ENCODE measurements around the gene MERTK.

Gene MERTK

DNA sequence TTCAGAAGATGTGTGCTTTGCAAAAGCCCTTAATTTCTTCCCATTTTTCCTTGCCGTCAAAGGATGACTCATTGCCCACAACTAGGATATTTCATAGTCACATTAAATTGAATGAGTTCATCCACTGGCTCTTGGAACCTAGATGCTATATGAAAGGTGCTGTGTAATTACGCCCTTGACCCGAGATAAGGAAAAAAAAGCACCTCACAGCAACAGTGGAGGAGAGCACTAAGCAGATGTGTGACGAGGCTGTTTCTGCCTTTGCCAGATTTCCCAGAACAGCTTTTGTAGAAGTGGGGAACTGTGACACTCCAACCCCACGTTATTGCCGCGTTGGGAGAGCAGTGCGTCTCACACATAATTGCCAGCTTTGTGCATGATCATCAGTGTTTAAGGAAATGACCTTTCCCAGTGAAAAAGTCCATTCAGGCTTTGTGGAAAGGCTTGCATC, 123.4 kb downstream of the MERTK start:
- Histone ChIP-seq H3K4me3 (no peak overlapping the region), H3K4me2 (no peak overlapping the region), H3K9ac (no peak overlapping the region), H3K36me3 (no peaks in the 10 kb centered on the region), H3K9me3 (no peaks in the 10 kb centered on the region), H3K27ac (no peak overlapping the region), H3K4me1 (no peaks in the 10 kb centered on the region), H4K20me1 (no peaks in the 10 kb centered on the region), H3K27me3 (no peaks in the 10 kb centered on the region)
- no peak for TF ChIP-seq Cebpa-rat (IDR thresholded peaks at IDR 0.05)

DNA sequence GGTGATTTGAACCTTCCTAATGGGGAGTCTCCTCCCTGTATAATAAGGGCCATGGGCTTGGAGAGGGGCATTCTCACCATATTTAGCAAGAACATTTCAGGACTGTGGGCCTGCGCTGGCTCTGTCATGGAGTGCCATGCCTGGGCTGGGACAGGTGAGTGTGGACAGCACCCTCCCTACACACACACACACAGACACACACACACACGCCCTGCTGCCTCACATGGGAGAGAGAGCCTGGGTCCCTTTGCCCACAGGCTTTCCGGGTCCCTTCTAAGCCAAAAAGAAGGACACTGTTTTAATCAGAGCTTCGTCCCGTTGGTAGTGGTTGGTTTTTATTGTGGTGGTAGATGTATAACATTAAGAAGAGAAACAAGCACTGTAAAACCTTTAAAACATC, 125.3 kb downstream of the MERTK start:
- H3K36me3 ChIP-seq, result no peaks in the 10 kb centered on the region
- no peak overlapping the region for H3K9ac ChIP-seq
- H3K9me3 ChIP-seq, result no peaks in the 10 kb centered on the region
- no peaks in the 10 kb centered on the region for H4K20me1 ChIP-seq
- H3K27ac ChIP-seq, result no peak overlapping the region
- no peaks in the 10 kb centered on the region for H3K4me1 ChIP-seq
- no peak for TF ChIP-seq Cebpa-rat (IDR thresholded peaks at IDR 0.05)
- H3K27me3 ChIP-seq, result no peaks in the 10 kb centered on the region
- no peak overlapping the region for H3K4me2 ChIP-seq
- no peak overlapping the region for H3K4me3 ChIP-seq

DNA sequence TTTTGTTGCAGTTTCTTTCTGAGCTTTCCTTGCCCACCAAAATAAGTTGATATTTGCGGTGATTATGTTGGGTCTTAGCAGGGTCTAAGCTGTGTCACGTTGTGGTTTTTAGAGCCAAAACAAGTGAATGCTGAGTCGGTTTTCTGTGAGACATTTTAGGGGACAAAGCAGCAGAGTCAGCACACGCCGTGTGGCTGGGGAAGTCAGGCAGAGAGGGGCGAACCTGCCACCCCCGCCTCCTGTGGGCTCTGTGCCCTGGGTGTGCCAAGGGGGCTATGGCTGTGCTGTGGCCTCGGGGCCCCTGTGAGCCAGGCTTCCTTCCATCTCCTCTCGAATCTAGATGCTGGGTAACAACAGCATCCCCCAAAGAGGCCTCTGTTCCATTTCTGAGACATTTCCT, 125.8 kb downstream of the MERTK start:
- Histone ChIP-seq H3K9me3 (no peaks in the 10 kb centered on the region), H3K9ac (no peak overlapping the region), H3K27me3 (no peaks in the 10 kb centered on the region), H4K20me1 (no peaks in the 10 kb centered on the region), H3K27ac (no peak overlapping the region), H3K36me3 (no peaks in the 10 kb centered on the region), H3K4me1 (no peaks in the 10 kb centered on the region), H3K4me3 (no peak overlapping the region), H3K4me2 (no peak overlapping the region)
- no peak for TF ChIP-seq Cebpa-rat (IDR thresholded peaks at IDR 0.05)

DNA sequence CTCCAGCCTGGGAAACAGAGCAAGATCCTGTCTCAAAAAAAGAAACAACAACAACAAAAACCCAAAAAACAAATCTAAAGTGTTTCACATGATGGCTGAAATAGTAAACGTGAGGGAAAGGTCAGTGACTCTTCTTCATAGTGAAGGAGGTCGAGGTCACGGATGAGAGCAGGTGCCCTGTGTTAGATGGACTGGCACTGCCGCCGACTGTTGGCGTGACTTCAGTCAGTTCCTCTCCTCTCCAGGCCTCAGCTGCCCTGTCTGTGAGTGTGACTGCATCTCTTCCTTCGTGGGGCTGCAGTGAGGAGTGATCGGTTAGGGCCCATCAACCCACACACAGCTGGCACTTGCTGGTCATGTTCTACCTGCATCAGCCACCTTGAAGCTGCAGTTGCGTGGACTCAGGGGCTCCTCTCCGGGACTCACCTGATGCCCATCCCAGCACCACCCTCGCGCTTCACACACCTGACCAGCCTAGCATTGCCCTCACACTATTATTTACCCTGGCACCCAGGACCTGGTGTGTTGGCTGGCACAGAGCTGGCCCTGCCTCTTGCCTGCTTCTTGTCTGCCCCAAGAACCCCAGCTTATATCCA, 126.6 kb downstream of the MERTK start:
- Histone ChIP-seq H3K9ac (no peak overlapping the region), H3K9me3 (no peaks in the 10 kb centered on the region), H3K4me2 (no peak overlapping the region), H3K27ac (no peak overlapping the region), H3K27me3 (no peaks in the 10 kb centered on the region), H3K4me3 (no peak overlapping the region), H3K36me3 (no peaks in the 10 kb centered on the region), H4K20me1 (no peaks in the 10 kb centered on the region), H3K4me1 (no peaks in the 10 kb centered on the region)
- TF ChIP-seq Cebpa-rat (IDR thresholded peaks at IDR 0.05), result no peak

DNA sequence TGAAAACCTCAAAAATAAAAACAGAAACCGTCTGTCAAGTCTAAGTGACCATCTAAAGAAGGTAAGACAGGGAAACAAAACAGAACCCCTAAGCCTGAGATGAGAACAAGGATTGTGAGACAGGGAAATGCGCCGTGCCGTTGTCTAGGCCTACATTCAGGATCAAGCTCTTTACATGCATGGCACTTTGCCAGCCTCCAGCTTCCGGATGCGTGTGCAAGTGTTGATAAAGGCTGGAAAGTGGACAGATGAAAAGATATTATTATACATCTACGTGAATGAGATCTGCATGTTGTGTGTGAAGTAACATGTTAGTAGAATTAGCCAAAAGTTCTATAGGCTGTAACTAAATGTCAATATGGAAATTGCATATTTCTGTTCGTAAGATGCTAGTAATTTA, 128.1 kb downstream of the MERTK start:
- Histone ChIP-seq H3K4me1 (no peaks in the 10 kb centered on the region), H3K27me3 (no peaks in the 10 kb centered on the region), H3K9ac (no peak overlapping the region), H3K27ac (no peak overlapping the region), H3K4me2 (no peak overlapping the region), H3K9me3 (no peaks in the 10 kb centered on the region), H3K36me3 (no peaks in the 10 kb centered on the region), H4K20me1 (no peaks in the 10 kb centered on the region), H3K4me3 (no peak overlapping the region)
- no peak for TF ChIP-seq Cebpa-rat (IDR thresholded peaks at IDR 0.05)

DNA sequence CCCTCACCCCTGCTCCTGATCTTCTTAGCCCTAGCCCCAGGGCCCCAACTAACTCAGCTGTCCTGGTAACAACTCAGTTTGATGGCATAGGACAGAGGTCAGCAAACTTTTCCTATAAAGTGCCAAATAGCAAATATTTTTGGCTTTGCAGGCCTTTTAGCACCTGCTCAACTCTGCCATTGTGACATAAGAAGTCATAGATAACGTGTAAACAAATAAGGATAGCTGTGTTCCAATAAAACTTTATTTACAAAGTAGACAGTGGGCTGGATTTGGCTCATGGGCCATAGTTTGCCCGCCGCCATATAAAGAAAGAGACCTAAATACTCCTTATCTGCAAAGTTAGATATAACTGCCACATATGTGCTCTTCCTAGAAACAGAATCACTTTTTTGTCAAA, 129.4 kb downstream of the MERTK start:
- H3K27ac ChIP-seq, result no peak overlapping the region
- TF ChIP-seq Cebpa-rat (IDR thresholded peaks at IDR 0.05), result no peak
- H3K4me1 ChIP-seq, result no peaks in the 10 kb centered on the region
- no peak overlapping the region for H3K9ac ChIP-seq
- no peaks in the 10 kb centered on the region for H4K20me1 ChIP-seq
- no peak overlapping the region for H3K4me3 ChIP-seq
- H3K4me2 ChIP-seq, result no peak overlapping the region
- no peaks in the 10 kb centered on the region for H3K27me3 ChIP-seq
- no peaks in the 10 kb centered on the region for H3K9me3 ChIP-seq
- H3K36me3 ChIP-seq, result no peaks in the 10 kb centered on the region

DNA sequence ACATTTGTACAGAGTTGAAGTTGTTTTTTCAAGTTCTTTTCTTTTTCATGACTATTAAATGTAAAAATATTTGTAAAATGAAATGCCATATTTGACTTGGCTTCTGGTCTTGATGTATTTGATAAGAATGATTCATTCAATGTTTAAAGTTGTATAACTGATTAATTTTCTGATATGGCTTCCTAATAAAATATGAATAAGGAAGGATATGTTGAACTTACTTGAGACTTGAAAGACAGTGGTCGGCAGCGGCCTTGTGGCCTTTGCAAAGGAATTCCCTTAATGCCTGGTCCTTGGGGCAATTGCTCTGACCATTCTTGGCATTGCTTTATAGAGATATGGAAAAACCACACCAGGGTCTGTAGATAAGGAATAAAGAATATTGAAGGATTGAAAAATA, 130.8 kb downstream of the MERTK start:
- Histone ChIP-seq H3K4me2 (no peak overlapping the region), H3K4me3 (no peak overlapping the region), H3K9ac (no peak overlapping the region), H3K9me3 (no peaks in the 10 kb centered on the region), H3K4me1 (no peaks in the 10 kb centered on the region), H4K20me1 (no peaks in the 10 kb centered on the region), H3K27ac (no peak overlapping the region), H3K27me3 (no peaks in the 10 kb centered on the region), H3K36me3 (no peaks in the 10 kb centered on the region)
- no peak for TF ChIP-seq Cebpa-rat (IDR thresholded peaks at IDR 0.05)

DNA sequence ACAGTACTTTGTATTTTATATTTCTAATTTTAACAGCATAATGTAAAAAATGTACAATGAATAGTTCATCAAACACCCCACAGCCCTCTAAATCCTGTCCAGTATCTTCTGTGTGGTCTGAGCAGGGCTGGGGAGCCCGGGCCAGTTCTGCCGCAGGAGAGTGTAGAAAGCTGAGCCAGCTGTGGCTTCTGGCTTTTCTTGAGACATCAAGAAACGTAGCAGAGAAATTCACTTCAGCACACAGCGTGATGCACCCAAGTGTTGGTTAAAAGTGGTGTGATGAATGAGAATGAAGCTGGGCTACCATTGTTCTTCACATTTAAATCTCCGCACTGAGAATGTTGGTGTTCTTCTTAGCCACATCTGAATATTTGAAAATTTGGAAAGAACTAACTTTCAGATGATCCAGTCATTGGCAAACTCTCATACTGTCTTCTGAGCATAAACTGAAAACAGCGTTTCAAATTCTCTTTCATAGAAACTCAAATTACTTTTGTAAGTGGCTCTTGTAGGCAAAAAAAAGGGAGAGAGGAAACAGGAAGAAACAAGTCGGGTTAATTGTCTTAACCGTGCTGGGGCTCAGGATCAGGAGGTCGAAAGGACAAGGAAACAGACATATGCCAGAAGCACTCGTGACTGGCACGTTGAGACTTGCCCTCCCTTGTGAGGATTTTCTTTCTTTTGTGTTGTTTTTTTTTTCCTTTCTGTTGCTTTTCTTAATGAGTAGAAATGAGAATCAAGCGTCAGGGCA, 133.2 kb downstream of the MERTK start:
- H3K9ac ChIP-seq, result no peak overlapping the region
- H3K4me1 ChIP-seq, result no peaks in the 10 kb centered on the region
- peaks cover 20% of the 10 kb centered on the region for H3K9me3 ChIP-seq
- no peak for TF ChIP-seq Cebpa-rat (IDR thresholded peaks at IDR 0.05)
- H3K36me3 ChIP-seq, result no peaks in the 10 kb centered on the region
- H3K27me3 ChIP-seq, result no peaks in the 10 kb centered on the region
- no peak overlapping the region for H3K4me3 ChIP-seq
- H3K4me2 ChIP-seq, result no peak overlapping the region
- H3K27ac ChIP-seq, result no peak overlapping the region
- no peaks in the 10 kb centered on the region for H4K20me1 ChIP-seq

DNA sequence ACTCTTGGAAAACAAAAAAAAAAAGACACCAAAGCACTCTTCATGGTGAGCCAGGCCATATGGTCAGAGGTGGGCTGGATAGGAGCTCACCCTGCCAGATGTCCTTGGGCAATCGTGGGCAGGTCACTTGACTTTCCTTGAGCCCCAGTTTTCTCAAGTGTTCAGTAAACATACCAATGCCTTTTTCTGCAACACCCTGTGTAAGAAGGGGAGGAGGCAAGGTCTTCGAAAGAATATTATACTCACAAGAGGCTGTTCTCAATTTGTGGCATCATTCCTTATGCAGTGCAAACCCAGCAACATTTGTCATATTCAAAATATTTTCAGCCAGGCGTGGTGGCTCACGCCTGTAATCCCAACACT, 133.8 kb downstream of the MERTK start:
- no peak for TF ChIP-seq Cebpa-rat (IDR thresholded peaks at IDR 0.05)
- H3K4me3 ChIP-seq, result no peak overlapping the region
- no peak overlapping the region for H3K4me2 ChIP-seq
- no peaks in the 10 kb centered on the region for H3K4me1 ChIP-seq
- H4K20me1 ChIP-seq, result no peaks in the 10 kb centered on the region
- H3K36me3 ChIP-seq, result no peaks in the 10 kb centered on the region
- no peak overlapping the region for H3K9ac ChIP-seq
- H3K27ac ChIP-seq, result no peak overlapping the region
- peaks cover 24% of the 10 kb centered on the region for H3K9me3 ChIP-seq
- no peaks in the 10 kb centered on the region for H3K27me3 ChIP-seq

DNA sequence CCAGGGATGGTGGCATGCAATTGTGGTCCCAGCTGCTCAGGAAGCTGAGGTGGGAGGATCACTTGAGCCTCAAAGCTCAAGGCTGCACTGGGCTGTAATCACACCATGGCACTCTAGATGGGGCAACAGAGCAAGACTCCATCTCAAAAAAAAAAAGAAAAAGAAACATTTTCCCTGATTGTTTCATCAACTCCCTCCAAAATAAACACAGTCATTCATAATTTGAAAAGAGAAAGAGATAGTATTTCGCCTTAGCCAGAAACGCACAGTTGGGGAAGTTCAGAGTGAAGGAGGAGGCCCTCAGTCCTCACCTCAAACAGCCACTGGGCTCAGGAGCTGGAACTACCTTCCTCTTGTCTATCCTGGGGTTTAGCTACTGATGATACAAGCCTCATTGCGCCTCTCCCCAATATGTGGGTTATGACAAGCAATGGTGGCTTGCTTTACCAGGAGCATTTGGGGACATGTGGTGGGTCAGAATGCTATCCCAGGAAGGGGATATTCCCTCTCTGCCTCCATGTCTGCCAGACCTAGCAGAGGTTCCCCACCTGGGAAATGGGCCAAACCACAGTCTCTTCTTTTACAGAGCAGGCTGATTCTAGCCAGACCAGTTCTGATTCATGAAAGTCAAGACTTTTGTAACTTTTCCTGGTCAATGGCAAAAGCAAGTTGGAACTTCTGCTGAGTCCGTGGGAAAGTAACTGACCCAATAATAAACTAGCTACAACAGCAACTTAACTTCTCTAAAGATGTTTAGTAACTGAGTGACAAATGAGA, 134.5 kb downstream of the MERTK start:
- no peak overlapping the region for H3K27ac ChIP-seq
- no peak overlapping the region for H3K9ac ChIP-seq
- H3K4me3 ChIP-seq, result no peak overlapping the region
- no peaks in the 10 kb centered on the region for H4K20me1 ChIP-seq
- TF ChIP-seq Cebpa-rat (IDR thresholded peaks at IDR 0.05), result no peak
- H3K4me1 ChIP-seq, result no peaks in the 10 kb centered on the region
- H3K27me3 ChIP-seq, result no peaks in the 10 kb centered on the region
- no peaks in the 10 kb centered on the region for H3K36me3 ChIP-seq
- no peak overlapping the region for H3K4me2 ChIP-seq
- H3K9me3 ChIP-seq, result peaks cover 30% of the 10 kb centered on the region

Data from BLaER1 (cell line).